AG04450 (cell line): ENCODE measurements around the gene BRD3OS. TPM values are rescaled to one million over a fixed set of nuclear protein-coding genes. Genes with fewer than 3 reads are reported as not detected.

Experiments used
- CTCF ChIA-PET: fragments of 300-600, 350-600 bp; formaldehyde crosslinking; extraction: SDS; loops from one replicate; lab custom pipeline; 2022; ENCODE audit warnings: antibody characterized with exemption, inconsistent platforms; lab: Charles Lee
- POLR2A ChIA-PET: fragments of 350-600 bp; formaldehyde crosslinking; extraction: SDS; loops from one replicate; lab custom pipeline; 2021; ENCODE audit warnings: antibody characterized with exemption, inconsistent platforms; lab: Yijun Ruan, JAX
- DNase-seq: peaks from one replicate; pipeline ENCODE4 v3.0.0-alpha.2; 2011; ENCODE audit warnings: low read depth, low spot score
- H3K27ac ChIP-seq: one replicate; pipeline ENCODE4 v1.5.1; 2012; ENCODE audit warnings: low read depth, low read length, control low read depth
- H3K27me3 ChIP-seq: one replicate; pipeline ENCODE4 v1.6.0; 2012; ENCODE audit warnings: low read length; ENCODE audit not compliant: control insufficient read depth, insufficient read depth
- H3K4me3 ChIP-seq: 2 replicates; pipeline ENCODE4 v1.5.1; 2011; ENCODE audit warnings: mild to moderate bottlenecking, low read depth, low read length, control low read depth
- H3K9me3 ChIP-seq: 2 replicates; pipeline ENCODE4 v1.5.1; 2012; ENCODE audit warnings: low read length; ENCODE audit not compliant: control insufficient read depth, insufficient read depth
- CTCF ChIP-seq: IDR thresholded peaks from 2 replicates; pipeline ENCODE4 v1.5.1; 2011; ENCODE audit warnings: low read depth, low read length, control low read depth, inconsistent platforms
- polyA plus RNA-seq: library from polyadenylated mRNA; depleted of rRNA; stranded (reverse); fragments of >200 nt; gene quantifications from 2 replicates; pipeline ENCODE4 v1.2.3, GENCODE V29; 2011

Gene BRD3OS
- polyA plus RNA-seq, 1 experiment, result 20.2 TPM

- H3K4me3 ChIP-seq, result no peak overlapping the region
- TF ChIP-seq CTCF, result no peak
- H3K9me3 ChIP-seq, result no peaks in the 10 kb centered on the region; the same call in 1 of the 2 replicates
- DNase-seq, result no peak
- ChIA-PET POLR2A (no interaction called here), CTCF (no interaction called here)
- no peaks in the 10 kb centered on the region for H3K27me3 ChIP-seq
- no peak overlapping the region for H3K27ac ChIP-seq
These were observed 42.1 kb upstream of the BRD3OS start for GRCh38 chr9:133982971-133983720.

GRCh38 chr9:133986061-133986460 lies 39.2 kb upstream of the BRD3OS start:
- Histone ChIP-seq H3K9me3 (no peaks in the 10 kb centered on the region), H3K27ac (no peak overlapping the region), H3K4me3 (no peak overlapping the region), H3K27me3 (no peaks in the 10 kb centered on the region)
- POLR2A ChIA-PET, result no interaction called here
- no peak for TF ChIP-seq CTCF
- no peak for DNase-seq
- CTCF ChIA-PET, result interaction anchor here (1.0 kb wide), 1 partner anchor 203 kb away, joined by 3 read pairs; no protein-coding TSS in a partner anchor

GRCh38 chr9:133986774-133987445 lies 38.4 kb upstream of the BRD3OS start:
- no peak for TF ChIP-seq CTCF
- H3K9me3 ChIP-seq, result no peaks in the 10 kb centered on the region
- no peak overlapping the region for H3K4me3 ChIP-seq
- DNase-seq, result no peak
- H3K27me3 ChIP-seq, result no peaks in the 10 kb centered on the region
- CTCF ChIA-PET, result no interaction called here
- no peak overlapping the region for H3K27ac ChIP-seq
- POLR2A ChIA-PET, result no interaction called here

- no peak for TF ChIP-seq CTCF
- POLR2A ChIA-PET, result no interaction called here
- CTCF ChIA-PET, result no interaction called here
These were observed 37.9 kb upstream of the BRD3OS start for GRCh38 chr9:133987446-133987788.

More at GRCh38 chr9:133987446-133987788, 37.9 kb upstream of the BRD3OS start:
- no peak for DNase-seq
- no peaks in the 10 kb centered on the region for H3K27me3 ChIP-seq
- H3K9me3 ChIP-seq, result no peaks in the 10 kb centered on the region
- no peak overlapping the region for H3K4me3 ChIP-seq
- no peak overlapping the region for H3K27ac ChIP-seq
